ENCODE results near the gene TMEM40. TPM values are rescaled to one million over a fixed set of nuclear protein-coding genes. Genes with fewer than 3 reads are reported as not detected.

The TMEM40 gene
- total RNA-seq, 2 donors from 2014 or later: not detected

DNA sequence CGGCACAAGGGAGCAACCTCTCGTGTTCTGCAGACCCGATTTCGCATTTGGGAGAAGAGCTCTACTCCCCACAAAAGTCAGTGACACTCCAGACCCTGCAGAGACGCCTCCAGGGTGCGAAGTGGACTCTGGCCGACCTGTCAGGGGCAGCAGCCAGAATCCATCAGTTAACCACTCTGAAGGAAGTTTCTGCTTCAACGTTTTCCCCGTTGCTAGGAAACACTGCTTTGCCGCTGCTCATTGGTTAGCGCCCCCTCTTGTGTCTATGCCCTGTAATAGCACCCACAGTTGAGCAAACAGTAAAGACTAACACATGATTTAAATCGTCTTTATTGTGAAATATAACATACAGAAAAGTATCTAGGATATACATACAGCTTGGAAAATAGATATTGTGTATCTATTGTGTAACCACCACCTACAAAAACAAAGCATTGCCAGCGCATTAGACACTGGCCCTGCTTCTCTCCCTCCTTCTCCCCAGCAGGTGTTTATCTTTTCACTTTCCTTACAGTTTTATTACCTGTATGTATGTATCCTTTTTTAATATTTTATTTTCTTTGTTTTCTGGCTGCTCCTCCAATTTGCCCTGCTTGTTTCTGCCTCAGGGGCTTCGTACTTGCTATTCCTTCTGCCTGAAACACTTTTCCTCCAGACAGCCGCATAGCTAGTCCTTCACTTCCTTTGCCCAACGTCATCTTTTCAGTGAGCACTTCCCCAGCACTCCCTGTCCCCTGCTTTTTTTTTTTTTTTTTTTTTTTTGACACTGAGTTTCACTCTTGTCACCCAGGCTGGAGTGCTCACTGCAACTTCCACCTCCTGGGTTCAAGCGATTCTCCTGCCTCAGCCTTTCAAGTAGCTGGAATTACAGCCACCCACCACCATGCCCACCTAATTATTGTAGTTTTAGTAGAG, 38.8 kb downstream of the TMEM40 start:
- DNase-seq (ENCODE audit: low spot score) (peak; percentile 51), ATAC-seq (ENCODE audit: insufficient number of reproducible peaks, low FRiP score, low read depth) (peak; percentile 75)
- Histone ChIP-seq H3K36me3 (no peaks in the 10 kb centered on the region), H3K4me3 (peak overlapping the region; percentile 53), H3K27me3 (replicated peaks; ENCODE audit: insufficient read depth) (no peaks in the 10 kb centered on the region), H3K27ac (no peak overlapping the region), H3K9me3 (no peaks in the 10 kb centered on the region), H3K4me1 (ENCODE audit: control insufficient read depth in 1 of 2, low read depth in 2 of 2) (peaks cover 7 to 9% of the 10 kb centered on the region in 2 donors)
- TF ChIP-seq, protein P1, sequence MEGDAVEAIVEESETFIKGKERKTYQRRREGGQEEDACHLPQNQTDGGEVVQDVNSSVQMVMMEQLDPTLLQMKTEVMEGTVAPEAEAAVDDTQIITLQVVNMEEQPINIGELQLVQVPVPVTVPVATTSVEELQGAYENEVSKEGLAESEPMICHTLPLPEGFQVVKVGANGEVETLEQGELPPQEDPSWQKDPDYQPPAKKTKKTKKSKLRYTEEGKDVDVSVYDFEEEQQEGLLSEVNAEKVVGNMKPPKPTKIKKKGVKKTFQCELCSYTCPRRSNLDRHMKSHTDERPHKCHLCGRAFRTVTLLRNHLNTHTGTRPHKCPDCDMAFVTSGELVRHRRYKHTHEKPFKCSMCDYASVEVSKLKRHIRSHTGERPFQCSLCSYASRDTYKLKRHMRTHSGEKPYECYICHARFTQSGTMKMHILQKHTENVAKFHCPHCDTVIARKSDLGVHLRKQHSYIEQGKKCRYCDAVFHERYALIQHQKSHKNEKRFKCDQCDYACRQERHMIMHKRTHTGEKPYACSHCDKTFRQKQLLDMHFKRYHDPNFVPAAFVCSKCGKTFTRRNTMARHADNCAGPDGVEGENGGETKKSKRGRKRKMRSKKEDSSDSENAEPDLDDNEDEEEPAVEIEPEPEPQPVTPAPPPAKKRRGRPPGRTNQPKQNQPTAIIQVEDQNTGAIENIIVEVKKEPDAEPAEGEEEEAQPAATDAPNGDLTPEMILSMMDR (IDR thresholded peaks at IDR 0.05): peak; percentile 91

DNA sequence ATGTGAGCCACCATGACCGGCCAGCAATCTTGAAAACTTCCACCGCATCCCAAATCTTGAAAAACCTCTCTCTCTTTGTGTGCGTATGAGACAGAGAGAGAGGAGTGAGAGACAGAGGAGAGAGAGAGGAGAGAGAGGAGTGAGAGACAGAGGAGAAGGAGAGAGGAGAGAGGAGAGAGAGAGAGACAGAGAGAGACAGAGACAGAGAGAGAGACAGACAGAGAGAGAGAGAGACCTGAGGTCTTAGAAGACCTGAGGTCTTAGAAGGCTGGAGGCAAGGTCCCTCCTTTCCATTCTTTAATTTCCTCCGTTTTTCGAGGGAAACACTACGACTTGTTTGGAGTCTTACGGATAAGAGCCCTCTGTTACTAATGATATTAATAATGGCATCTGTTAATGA, 39.5 kb downstream of the TMEM40 start:
- Histone ChIP-seq H3K4me1 (ENCODE audit: control insufficient read depth in 1 of 2, low read depth in 2 of 2) (peaks cover 7 to 9% of the 10 kb centered on the region in 2 donors), H3K4me3 (peak overlapping the region; percentile 53), H3K27ac (no peak overlapping the region), H3K36me3 (no peaks in the 10 kb centered on the region), H3K27me3 (replicated peaks; ENCODE audit: insufficient read depth) (no peaks in the 10 kb centered on the region), H3K9me3 (no peaks in the 10 kb centered on the region)
- no peak for DNase-seq (ENCODE audit: low spot score)
- ATAC-seq (ENCODE audit: insufficient number of reproducible peaks, low FRiP score, low read depth): peak; percentile 2
- TF ChIP-seq, protein P1 (IDR thresholded peaks at IDR 0.05): no peak

DNA sequence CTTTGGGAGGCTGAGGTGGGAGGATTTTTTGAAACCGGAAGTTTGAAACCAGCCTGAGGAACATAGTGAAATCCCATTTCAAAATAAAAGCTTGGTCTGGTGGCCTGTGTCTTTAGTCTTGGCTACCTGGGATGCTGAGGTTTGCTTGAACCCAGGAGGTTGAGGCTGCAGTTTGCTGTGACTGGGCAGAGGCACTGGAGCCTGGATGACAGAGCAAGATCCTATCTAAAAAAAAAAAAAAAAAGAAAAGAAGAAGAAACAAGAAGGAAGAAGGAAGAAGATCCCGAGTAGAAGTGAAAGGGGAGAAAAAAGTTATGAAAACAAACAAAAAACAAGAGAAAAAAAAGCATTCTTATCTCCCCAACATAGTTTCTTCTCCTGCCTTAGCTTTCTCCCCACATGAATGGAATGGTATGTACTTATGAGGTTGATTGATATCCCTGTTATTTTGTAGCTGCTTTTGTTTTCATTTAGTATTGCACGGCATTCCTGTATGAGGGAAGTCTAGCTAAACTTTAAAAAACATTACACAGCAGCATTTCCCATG, 42.4 kb downstream of the TMEM40 start:
- Histone ChIP-seq H3K9me3 (no peaks in the 10 kb centered on the region), H3K27me3 (replicated peaks; ENCODE audit: insufficient read depth) (no peaks in the 10 kb centered on the region), H3K36me3 (no peaks in the 10 kb centered on the region), H3K4me3 (peak overlapping the region; percentile 33), H3K4me1 (ENCODE audit: control insufficient read depth in 1 of 2, low read depth in 2 of 2) (peaks cover 7 to 9% of the 10 kb centered on the region in 2 donors), H3K27ac (peak overlapping the region in 1 of 2 donors; percentile 18)
- TF ChIP-seq, protein P1 (IDR thresholded peaks at IDR 0.05): no peak
- no peak for ATAC-seq (ENCODE audit: insufficient number of reproducible peaks, low FRiP score, low read depth)
- DNase-seq (ENCODE audit: low spot score): no peak

DNA sequence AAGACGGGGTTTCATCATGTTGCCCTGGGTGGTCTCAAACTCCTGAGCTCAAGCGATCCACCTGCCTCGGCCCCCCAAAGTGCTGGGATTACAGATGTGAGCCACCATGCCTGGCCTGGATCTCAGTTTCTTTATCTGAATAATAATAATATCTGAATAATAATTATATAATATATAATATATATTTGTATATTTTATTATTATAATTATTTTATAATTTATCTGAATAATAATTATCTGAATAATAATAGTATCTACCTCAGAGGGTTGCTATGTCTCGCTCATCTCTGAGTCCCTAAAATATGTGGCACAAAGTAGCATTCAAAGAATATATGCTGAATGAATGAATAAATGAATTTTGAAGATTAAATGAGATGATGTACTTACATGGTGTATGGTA, 44.8 kb downstream of the TMEM40 start:
- H3K36me3 ChIP-seq: no peaks in the 10 kb centered on the region
- H3K4me3 ChIP-seq: no peak overlapping the region
- ATAC-seq (ENCODE audit: insufficient number of reproducible peaks, low FRiP score, low read depth) (no peak), DNase-seq (ENCODE audit: low spot score) (no peak)
- no peaks in the 10 kb centered on the region for H3K9me3 ChIP-seq
- no peak overlapping the region for H3K27ac ChIP-seq
- peaks cover 7% of the 10 kb centered on the region in 2 donors for H3K4me1 ChIP-seq (ENCODE audit: control insufficient read depth in 1 of 2, low read depth in 2 of 2)
- TF ChIP-seq, protein P1 (IDR thresholded peaks at IDR 0.05): no peak
- H3K27me3 ChIP-seq (replicated peaks; ENCODE audit: insufficient read depth): no peaks in the 10 kb centered on the region

DNA sequence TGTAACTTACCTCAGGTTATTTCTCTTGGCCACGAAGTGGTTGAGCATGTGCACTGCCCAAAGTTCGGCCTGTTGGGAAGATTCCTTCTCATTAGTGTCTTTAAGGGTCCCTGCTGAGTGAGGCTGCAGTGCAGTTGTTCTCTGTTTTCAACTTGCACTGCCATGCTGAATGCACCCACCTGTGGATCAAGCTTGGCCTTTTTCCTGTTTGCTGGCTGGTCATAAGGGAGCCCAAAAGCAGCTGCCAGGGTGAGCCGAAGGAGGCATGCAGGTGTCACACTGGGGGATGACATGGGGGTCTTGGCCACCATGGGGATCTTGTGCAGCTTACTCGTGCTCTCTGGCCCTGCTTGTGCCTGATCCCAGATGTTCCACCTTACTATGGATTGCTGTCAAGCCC, 49.0 kb downstream of the TMEM40 start:
- Histone ChIP-seq H3K4me1 (ENCODE audit: control insufficient read depth in 1 of 2, low read depth in 2 of 2) (peaks cover 0 to 11% of the 10 kb centered on the region in 2 donors), H3K27ac (no peak overlapping the region), H3K27me3 (replicated peaks; ENCODE audit: insufficient read depth) (no peaks in the 10 kb centered on the region), H3K9me3 (no peaks in the 10 kb centered on the region), H3K4me3 (no peak overlapping the region), H3K36me3 (no peaks in the 10 kb centered on the region)
- no peak for ATAC-seq (ENCODE audit: insufficient number of reproducible peaks, low FRiP score, low read depth)
- DNase-seq (ENCODE audit: low spot score): no peak
- TF ChIP-seq, protein P1 (IDR thresholded peaks at IDR 0.05): no peak
